Suppressor macrophage treated with lipopolysaccharide for 1 hour (primary cell): ENCODE data around the gene PROB1.
"Not testable (repeated sequence)": the region's sequence is repeated elsewhere in the genome, so short reads cannot be mapped to it uniquely, and the experiment has no call there.

Experiments
- DNase-seq, 3 donors: peaks; one replicate each; pipeline ENCODE4 v3.0.0-alpha.2; 2020 to 2022

PROB1 gene

DNA sequence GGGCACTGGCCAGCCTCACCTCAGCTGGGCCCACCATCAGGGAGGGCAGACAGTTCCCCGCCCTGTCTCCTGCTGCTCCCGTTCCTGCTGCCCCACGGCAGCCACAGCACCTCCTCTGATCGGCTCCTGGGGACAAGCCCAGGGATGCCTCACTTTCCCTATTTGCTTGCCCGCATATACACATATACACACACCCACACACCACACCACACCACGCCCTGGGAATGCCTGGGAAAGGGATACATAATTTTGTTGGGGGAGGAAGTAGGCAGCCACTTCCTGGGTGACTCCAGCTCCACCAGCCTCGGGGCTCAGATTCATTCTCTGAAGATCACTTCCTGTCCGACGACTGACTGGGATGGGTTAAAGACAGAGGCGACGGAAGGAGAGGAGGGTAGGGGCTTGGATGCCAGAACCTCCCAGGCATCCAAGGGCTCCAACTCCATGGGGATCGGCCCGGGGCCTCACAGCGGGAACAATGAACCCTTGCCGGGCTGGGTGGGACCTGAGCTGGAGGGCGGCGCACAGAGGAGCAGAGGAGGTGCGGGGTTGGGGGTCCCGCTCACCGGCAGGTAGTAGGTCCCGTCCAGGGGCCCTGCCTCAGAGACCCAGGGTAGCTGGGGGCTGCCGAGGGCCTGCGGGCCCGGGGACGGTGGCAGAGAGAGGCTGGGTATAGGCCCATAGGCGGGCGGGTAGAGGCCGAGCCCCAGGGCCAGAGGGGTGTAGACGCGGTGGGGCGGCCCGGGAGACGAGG, 3.2 kb downstream of the PROB1 start:
- peak; percentile 62 to 64 (median 64) for DNase-seq

DNA sequence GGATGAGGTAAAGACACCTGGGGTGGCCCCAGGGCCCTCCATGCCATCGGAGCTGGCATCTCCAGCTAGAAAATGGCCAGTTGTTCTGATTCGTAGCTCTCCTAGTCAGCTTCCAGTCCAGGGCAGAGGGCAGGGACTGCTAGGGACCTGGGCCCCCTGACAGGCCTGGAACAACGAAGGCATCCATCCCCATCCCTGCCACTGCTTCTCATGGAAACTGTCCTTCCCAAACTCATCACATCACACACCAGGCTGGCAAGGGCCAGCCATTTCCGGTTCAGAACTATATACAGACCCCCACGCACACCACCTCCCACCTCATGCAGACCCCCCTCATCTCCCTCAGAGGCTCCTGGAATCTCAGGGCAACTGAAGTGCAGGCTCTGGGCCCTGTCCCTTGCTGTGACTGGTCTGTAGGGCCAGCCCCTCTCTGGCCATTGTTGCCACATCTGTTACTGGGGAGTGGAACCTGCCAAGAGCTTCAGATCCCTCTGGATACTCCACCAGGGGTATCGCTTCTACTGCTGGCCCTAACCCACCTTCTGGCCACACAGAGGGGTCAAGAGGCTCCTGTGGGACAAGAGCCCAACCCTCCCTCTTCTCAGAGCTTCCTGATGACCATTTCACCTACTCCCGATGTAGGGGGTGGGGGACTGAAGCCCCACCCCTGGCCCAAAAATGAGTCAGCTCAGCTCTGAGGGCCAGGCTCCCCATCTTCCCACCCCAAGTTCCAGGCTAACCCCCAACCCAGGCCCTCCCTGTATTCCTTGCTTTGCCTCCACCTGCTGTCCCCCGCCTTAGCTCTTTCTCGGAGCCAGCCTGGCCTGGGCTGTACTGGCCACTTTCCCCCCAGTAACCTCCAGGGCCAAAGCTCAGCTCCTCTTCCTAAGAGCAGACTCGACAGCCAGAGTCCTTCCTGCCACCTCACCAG, 4.0 kb downstream of the PROB1 start:
- no peak for DNase-seq

DNA sequence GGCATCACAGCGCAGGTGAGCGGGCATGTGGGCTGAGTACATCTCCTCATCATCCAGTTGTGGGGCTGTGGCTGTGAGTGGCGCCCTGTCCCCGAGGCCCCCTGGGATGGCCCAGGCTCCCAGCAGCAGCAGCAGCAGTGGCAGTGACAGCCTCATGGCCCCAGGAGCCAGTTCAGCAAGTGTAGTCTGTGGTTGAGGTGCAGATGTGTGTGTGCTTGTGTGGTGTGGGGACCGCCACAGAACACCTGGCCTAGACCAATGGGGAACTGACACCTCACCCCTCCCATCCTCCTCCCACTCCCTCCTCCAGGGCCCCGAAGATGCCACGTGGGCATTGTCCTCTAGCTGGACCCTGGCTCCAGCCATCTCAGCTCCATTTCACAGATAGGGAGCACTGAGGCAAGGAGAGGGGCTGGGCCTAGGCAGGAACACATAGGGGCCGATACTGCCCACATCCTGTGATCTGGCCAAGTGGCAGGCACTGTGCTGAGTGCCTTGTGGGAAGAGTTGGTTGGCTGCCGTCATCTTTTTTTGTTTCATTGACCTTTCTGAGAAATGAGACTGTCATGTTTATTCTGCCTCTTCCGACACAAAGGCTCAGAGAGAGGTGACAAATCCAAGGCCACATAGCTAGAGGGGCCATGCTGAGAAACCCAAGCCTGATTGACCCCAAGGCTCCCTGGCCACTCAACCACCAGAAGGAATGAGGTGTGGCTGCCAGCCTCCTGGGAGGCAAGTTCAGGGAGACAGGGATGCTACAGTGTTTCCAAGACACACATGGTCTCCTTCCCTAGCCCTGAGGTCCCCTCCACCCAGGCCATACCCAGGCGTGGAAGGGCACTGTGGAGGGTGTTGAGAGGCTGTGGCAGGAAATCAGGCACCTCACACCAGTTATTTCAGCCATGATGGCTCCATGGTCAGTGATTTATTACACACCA, 4.9 kb downstream of the PROB1 start, which contains the start of gene MZB1:
Gene MZB1, minus strand, starts transcription at position 213 of the 938 bp plus-strand sequence. Its CDS starts 57 bp downstream, at position 156.
- no peak for DNase-seq

DNA sequence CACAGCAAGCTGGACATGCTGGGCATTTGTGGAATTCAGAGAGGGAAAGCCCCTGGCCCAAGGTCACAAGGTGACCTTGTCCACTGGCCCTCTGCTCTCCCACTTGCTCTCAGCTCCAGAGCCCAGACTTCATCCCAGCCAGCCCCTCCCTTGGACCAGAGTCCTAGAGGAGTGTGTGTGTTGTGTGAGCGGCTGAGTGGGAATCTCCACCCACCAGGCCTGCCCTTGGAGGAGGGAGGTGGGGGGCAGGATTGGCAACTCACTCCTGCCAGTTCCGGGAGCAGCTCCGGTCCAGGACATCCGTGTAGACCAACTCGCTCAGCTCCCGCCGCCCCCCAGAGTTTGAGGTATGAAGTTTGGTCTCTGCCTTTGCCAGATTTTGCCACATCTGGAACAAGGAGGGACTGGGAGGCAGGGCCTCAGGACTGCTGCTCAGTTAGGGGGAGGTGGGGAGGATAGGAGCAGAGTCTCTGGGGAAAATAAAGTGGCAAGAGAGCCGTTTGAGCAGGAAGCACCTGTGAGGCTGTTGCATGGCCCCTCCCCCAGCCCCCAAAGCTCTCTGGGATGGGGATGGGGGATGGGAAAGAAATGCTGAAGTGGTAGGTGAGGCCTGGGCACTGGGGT, 6.6 kb downstream of the PROB1 start:
- no peak for DNase-seq

DNA sequence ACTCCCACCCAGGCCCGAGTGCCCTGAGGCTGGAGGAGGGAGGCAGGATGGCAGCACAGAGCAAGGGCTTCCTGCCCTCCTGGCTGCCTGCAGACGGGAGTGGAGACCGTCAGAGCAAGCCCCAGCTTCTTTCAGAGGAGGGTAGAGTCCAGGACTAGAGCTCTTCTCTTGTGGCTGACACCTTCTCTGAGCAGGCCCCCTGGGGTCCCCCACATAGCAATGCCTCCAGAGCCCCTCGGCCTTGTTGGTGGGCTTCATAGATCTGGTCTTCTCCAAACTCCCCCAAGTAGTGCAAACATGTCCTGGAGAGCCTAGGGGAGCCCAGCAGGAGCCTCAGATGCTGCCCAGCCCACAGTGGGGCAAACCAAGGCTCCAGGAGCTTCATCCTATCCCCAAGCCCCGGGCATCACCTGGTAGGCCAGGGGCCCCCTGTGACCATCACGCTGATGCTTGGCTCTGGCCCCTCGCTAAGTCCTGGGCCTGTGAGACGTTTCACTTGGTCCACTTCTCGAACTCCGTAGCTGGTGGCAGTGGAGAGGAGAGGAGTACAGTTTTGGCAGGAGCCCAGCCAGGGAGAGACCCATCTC, 7.2 kb downstream of the PROB1 start:
- no peak for DNase-seq

DNA sequence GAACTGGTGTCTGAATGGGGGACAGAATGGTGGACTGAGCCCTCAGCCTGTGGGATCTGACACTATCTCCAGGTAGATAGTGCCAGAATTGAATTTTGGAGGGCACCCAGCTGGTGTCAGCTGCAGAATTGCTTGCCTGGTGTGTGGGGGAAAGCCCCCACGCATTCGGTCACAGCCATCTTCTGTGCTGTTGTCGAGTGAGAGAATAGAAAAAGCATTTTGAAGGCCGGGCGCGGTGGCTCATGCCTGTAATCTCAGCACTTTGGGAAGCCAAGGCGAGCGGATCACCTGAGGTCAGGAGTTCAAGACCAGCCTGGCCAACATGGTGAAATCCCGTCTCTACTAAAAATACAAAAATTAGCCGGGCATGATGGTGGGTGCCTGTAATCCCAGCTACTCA, 7.9 kb downstream of the PROB1 start:
- not testable (repeated sequence) for DNase-seq

DNA sequence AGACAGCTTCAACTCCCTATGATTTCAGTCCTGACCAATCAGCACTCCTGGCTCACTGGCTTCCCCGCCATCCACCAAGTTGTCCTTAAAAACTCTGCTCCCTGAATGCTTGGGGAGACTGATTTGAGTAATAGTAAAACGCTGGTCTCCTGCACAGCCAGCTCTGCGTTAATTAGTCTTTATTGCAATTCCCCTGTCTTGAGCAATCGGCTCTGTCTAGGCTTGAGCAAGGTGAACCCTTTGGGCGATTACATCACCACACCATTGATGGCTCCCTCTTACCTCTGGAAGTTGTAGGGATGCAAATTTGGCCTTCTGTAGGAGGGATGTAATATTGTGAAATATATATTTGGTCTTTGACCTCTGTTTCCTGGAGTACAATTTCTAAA, 8.9 kb downstream of the PROB1 start:
- DNase-seq, result peak in 1 of 3 donors; percentile 18

DNA sequence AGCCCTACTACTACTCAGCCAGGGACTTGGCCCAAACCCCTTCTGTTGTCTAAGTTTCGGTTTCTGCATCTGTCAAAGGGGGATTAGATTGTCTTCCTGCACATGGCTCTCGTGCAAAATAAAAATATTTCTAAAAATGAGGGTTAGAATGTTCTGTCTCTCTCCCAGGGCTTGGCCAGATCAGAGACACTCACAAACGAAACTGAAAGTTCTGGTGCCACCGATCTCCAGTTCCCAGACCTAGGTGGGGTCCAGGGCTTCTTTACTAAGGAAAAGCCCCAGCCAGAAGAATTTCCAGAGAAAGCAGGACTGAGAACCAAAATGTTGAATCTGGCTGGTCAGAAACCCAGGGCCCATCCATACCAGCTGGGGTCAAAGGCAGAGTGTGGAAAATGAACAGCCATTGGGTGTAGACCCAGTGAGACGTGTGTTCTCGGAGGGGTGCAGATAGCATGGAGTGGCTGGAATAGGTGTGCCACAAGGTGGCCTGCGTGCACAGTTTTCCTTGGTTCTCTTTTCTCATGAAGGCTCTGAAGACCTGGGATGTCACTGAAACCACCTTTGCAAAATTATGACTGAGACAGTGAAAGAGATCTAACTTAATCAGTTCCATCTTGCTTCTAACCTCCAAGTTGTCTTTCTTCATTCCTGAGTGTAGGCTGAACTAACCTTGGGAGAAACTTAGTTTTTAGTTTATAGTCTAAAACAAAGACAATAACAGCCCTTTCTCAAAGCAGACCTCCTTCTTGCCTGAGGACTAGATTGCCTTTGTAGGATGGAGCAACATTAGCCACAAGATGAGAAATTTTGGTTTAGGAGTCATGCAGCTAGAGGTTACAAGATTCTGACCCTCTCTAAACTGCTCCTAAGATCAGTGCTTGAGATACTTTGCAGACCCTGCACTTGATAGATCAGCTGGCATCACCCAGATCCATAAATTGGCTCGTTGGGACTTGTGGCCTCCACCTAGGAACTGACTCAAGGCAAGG, 9.5 kb downstream of the PROB1 start:
- DNase-seq, result peak; percentile 43 to 53 (median 43)

DNA sequence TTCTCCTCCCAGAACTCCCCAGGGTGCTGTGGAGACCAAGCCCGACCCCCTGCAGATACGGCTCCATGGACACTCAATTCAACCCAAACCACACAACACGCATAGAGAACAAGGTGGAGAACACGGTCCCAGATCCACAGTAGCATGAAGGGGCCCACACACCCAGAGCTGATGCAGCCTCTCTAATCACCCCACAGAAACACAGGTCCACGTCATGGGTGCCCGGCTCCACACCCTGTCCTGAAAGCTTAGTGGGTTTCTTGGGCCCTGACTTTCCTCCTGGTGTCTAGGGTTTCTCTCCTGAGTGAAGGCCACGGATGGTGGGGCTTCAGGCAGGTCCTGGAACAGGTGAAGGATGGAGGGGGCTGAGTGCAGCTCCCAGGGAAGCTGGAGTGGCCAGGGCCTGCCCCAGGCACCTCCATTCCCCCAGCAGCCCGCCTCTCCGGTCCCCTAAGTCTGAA, 10.3 kb downstream of the PROB1 start:
- DNase-seq, result no peak

DNA sequence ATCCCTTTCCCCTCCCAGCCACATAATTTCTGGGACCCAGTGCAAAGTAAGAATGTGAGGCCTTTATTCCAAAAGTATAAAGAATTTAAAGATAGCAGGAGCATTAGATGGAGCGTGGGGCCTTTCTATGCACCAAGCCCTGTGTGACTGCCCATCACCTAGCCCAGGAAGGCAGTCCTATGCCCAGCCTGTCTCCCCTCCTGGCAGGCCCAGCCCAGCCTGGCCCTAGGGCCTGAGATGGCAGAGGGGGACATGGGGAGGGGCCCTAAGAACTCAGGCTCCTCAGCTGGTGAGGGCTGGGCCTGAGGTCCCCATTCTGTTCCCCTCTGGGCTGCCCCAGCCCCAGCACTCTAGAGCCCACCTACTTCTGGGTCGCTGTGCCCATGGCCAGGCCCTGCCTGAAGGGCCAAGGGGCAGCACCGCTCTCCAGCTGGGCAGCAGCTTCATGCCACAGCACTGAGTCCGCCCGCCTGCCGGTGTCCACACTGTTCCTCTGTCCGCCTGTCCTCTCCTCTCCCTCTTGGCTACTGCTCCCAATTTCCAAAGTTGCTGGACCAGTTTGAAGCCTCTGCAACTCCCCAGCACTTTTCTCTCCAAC, 10.8 kb downstream of the PROB1 start:
- DNase-seq, result no peak

DNA sequence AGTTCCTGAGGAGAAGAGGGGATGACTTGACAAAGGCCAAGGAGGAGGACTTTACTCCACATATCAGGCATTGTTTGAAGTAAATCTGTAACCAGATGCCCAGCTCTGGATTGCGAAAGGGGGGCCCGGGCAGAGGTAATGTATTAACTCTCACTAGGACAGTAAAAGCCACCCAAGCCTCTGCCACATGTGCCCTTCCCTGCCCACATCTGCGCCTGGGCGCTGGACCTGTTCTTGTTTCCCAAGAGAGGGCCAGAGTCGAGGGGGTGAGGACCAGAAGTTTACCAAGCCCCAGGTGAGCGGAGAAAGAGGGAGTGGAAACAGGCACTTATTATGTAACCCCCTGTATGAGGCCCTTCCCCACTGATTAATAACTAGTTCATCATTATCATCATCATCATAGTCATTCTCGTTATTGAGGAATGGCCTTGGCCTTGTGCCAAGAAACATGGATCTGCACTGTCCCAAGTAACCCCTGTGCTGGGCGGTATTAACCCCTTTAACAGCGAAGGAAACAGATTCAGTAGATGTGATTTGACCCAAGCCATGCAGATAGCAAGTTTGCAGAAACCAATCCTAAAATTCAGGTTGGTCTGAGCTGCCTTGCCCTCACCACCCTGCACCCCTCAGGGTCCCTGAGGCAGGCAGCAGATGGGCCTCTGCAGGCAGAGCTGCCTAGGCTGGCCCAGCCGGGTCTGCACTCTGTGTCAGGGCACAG, 11.5 kb downstream of the PROB1 start, which contains the start of gene SLC23A1:
Gene SLC23A1, minus strand, starts transcription at position 23 of the 718 bp plus-strand sequence. CDS start 44 bp downstream, outside the sequence.
- DNase-seq, result no peak

DNA sequence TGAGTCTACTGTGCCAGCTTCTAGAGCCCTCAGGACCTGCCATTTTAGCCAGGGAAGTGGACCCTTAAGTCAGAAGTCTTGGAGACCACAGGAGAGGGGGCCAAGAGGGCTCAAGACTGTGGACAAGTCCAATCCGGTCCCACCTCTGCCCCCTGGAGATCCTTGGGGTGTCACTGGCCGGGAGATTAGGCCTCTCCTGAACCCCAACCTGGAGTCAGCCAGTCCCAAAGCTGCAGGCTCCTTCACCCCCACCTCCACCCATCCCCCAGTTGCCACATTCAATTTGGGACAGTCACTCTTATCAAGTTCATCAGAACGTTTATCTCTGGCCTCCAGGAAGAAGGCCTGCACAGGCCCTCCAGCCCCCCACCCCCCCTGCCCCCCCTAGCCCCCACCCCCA, 12.1 kb downstream of the PROB1 start:
- no peak for DNase-seq

DNA sequence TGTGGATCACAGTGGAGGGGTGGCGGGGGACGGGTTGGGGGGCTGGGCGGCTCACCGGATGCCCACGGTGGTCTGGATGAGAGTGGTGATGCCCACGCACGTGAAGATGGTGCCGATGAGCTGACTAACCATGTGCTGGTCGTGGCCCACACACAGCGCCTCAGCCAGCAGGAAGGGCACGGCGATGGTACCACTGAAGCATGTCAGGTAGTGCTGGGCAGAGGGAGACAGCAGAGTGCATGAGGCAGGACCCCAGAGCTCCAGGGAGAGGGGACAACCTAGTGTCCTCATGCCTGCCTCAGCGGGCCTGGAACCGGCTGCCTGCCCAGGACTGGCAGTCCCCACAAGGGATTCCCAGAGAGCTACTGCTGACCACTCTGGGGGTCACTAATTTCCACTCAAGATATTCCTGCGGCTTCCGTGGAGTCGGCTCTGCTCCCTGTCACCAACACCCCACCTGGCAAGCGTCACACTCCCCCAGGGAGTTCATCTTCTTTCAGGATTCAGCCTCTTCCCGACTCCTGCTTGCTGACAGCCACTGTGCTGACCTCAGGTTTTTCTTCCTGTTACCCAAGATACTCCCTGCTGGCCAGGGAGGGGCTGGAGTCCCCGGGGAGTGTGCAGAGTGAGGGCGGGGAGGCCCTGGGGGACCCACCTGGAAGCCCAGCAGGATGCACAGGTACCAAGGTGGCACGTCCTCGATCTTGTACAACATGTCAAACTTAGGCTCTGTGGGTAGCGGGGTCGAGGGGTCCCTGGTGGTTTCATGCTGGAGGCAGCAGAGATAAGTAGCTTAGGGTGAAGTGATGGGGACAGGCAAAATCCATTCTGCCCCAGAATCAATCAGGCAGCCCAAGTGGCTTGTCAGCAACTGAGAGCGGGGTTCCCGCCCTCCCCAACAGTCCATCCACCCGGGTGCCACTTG, 12.8 kb downstream of the PROB1 start:
- DNase-seq, result no peak

DNA sequence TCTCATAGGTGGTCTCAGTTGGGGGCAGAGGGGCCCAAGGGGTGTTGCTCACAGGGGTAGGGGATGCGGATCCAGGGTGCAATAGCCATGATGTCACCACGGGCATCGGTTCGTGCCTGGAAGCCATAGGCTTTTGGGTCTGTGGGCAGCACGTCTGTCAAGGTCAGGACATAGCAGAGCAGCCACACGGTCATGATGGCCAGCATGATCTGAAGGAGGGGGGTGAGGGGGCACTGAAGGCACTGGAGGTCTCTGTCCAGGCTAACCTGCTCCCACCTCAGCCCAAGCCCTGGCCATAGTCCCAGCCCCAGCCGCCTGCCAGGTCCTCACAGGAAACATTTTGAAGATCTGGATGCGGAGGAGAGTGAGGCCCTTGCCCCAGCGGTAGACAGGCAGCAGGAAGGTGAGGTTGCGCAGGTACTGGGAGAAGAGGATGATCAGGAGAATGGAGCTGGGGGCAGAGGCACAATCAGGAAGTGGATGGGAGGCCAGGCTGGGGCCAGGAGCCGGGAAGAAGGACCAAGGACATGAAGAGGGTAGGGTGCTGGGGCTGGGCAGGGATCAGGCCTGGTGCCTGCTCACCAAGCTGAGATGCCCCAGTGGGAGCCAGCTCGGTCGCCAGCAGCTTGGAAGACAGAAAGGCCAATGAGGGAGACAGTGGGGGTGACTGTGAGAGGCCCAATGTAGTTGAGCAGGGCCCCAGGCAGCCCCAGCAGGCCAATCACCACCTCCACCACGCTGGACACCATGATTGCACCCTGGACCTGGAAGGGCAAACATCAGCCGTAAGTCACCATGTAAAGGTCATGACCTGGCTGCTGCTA, 15.1 kb downstream of the PROB1 start:
- no peak for DNase-seq

DNA sequence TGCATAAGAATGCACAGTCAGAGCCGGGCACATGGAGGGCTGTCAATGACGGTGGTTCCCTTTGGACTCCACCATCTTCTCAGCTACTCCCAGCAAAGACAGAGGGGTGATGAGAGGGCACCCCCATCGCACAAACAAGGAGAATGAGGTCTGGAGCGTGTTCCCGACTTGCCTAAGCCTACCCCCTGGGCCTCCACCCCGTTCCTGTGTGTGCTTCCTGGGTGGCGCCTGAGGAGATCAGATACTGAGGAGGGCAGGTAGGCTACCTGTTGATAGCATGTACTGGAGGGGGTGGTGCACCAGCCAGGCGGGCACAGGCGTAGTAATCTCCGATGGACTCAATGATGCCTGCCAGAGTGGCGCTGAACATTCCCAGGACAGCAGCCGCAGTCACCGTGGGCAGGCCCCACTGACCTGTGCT, 16.0 kb downstream of the PROB1 start:
- no peak for DNase-seq

DNA sequence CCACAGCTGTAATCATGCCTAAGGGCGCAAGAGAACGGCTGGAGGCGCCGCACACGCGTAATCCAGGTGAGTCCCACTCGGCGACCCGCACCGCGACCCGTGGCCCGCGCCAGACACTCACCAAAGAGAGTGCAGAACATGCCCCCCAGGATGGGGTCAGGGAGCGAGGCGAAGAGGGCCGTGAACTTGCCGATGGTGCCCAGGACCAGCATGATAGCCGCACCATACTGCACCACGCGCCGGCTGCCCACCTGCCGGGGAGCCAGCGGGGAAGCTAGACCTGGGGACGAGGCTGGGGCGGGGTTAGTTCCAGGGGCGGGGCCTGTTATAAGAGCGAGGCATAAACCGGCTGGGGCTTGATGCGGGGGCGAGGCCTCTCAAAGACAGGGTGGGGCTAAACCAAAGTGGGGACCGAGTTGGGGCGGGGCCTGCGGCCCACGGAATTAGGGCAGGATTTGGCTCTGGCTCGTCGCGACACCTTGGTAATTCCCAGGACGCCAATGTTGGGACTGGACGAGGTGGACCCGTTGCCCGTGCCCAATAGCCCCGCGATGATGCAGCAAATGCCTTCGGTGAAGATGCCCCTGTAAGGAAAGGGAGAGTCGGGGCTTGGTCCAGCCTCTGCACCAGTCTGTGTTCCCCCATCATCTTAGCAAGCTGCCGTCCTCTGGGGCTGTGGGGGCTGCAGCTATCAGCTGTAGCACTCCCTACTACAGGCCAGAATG, 16.6 kb downstream of the PROB1 start:
- DNase-seq, result no peak
